DND-41 (cell line): ENCODE measurements around the gene CSRP3.

Experiments used
- CTCF ChIP-seq: IDR thresholded peaks from 2 replicates; pipeline ENCODE4 v1.5.1; 2012; ENCODE audit warnings: borderline replicate concordance, low read length, moderate library complexity, mild to moderate bottlenecking; ENCODE audit not compliant: poor library complexity, severe bottlenecking; ENCODE audit errors: extremely low read depth
- EZH2 ChIP-seq: IDR thresholded peaks from 3 replicates; pipeline ENCODE4 v1.6.1; 2012; ENCODE audit warnings: borderline replicate concordance, low read depth, mild to moderate bottlenecking, moderate library complexity, low read length, inconsistent platforms; ENCODE audit not compliant: severe bottlenecking

GRCh38 chr11:19209617-19210370 lies 8.0 kb upstream of the CSRP3 start:
- TF ChIP-seq CTCF (no peak), EZH2 (no peak)
